ENCODE measurements around the gene MAGEB16.

MAGEB16 gene

GRCh38 chrX:35829501-35829900, 31.4 kb downstream of the MAGEB16 start:
- ATAC-seq = no peak
- TF ChIP-seq CSRNP3 (CRISPR knock-in tag; IDR thresholded peaks at IDR 0.05) = no peak

- no peak for TF ChIP-seq ZNF70 (CRISPR knock-in tag; IDR thresholded peaks at IDR 0.05)
- TF ChIP-seq ISL1 (CRISPR knock-in tag; IDR thresholded peaks at IDR 0.05) = no peak
- TF ChIP-seq OSR1 (CRISPR knock-in tag; IDR thresholded peaks at IDR 0.05) = no peak
- TF ChIP-seq PPARA (CRISPR knock-in tag; IDR thresholded peaks at IDR 0.05; ENCODE audit: borderline replicate concordance) = no peak
- no peak for TF ChIP-seq ZFP30 (CRISPR knock-in tag; IDR thresholded peaks at IDR 0.05)
- no peak for TF ChIP-seq ARNTL (CRISPR knock-in tag; IDR thresholded peaks at IDR 0.05; ENCODE audit: borderline replicate concordance, low read depth)
- TF ChIP-seq ZNF565 (CRISPR knock-in tag; conservative IDR thresholded peaks at IDR 0.05; ENCODE audit: low read depth) = no peak
- TF ChIP-seq ZFP3 (CRISPR knock-in tag; IDR thresholded peaks at IDR 0.05) = no peak
- no peak for TF ChIP-seq CSDC2 (CRISPR knock-in tag; IDR thresholded peaks at IDR 0.05)
- TF ChIP-seq CSRNP3 (CRISPR knock-in tag; IDR thresholded peaks at IDR 0.05) = no peak
- no peak for TF ChIP-seq RARB (CRISPR knock-in tag; IDR thresholded peaks at IDR 0.05)
- TF ChIP-seq TCF4 (CRISPR knock-in tag; IDR thresholded peaks at IDR 0.05; ENCODE audit: borderline replicate concordance) = no peak
- no peak for TF ChIP-seq ESRRG (CRISPR knock-in tag; IDR thresholded peaks at IDR 0.05)
- TF ChIP-seq SNAI2 (CRISPR knock-in tag; IDR thresholded peaks at IDR 0.05) = no peak
- no peak for TF ChIP-seq BACH2 (CRISPR knock-in tag; IDR thresholded peaks at IDR 0.05; ENCODE audit: borderline replicate concordance)
- ATAC-seq = no peak
Observed at GRCh38 chrX:35841872-35842271, 43.7 kb downstream of the MAGEB16 start.

GRCh38 chrX:35842674-35843073, 44.5 kb downstream of the MAGEB16 start:
- TF ChIP-seq CSRNP3 (CRISPR knock-in tag; IDR thresholded peaks at IDR 0.05) = no peak
- no peak for TF ChIP-seq TCF4 (CRISPR knock-in tag; IDR thresholded peaks at IDR 0.05; ENCODE audit: borderline replicate concordance)
- no peak for TF ChIP-seq ZNF565 (CRISPR knock-in tag; conservative IDR thresholded peaks at IDR 0.05; ENCODE audit: low read depth)
- no peak for TF ChIP-seq ISL1 (CRISPR knock-in tag; IDR thresholded peaks at IDR 0.05)
- no peak for TF ChIP-seq CREB5 (CRISPR knock-in tag; IDR thresholded peaks at IDR 0.05; ENCODE audit: low read depth)
- no peak for TF ChIP-seq SNAI2 (CRISPR knock-in tag; IDR thresholded peaks at IDR 0.05)
- no peak for TF ChIP-seq ARNTL (CRISPR knock-in tag; IDR thresholded peaks at IDR 0.05; ENCODE audit: borderline replicate concordance, low read depth)
- no peak for TF ChIP-seq GLIS3 (CRISPR knock-in tag; IDR thresholded peaks at IDR 0.05)
- TF ChIP-seq TOX (CRISPR knock-in tag; IDR thresholded peaks at IDR 0.05; ENCODE audit: borderline replicate concordance) = no peak
- TF ChIP-seq ZFP30 (CRISPR knock-in tag; IDR thresholded peaks at IDR 0.05) = no peak
- TF ChIP-seq ZC3H10 (CRISPR knock-in tag; IDR thresholded peaks at IDR 0.05) = no peak
- TF ChIP-seq CSDC2 (CRISPR knock-in tag; IDR thresholded peaks at IDR 0.05) = no peak
- no peak for TF ChIP-seq ZNF8 (CRISPR knock-in tag; IDR thresholded peaks at IDR 0.05)
- no peak for TF ChIP-seq PPARA (CRISPR knock-in tag; IDR thresholded peaks at IDR 0.05; ENCODE audit: borderline replicate concordance)
- no peak for TF ChIP-seq POU6F1 (CRISPR knock-in tag; IDR thresholded peaks at IDR 0.05; ENCODE audit: borderline replicate concordance, low read depth)
- TF ChIP-seq TSHZ2 (CRISPR knock-in tag; IDR thresholded peaks at IDR 0.05) = no peak
- no peak for TF ChIP-seq ZNF70 (CRISPR knock-in tag; IDR thresholded peaks at IDR 0.05)
- no peak for TF ChIP-seq OSR1 (CRISPR knock-in tag; IDR thresholded peaks at IDR 0.05)
- no peak for ATAC-seq

Data from SK-N-SH treated with all-trans-retinoic acid at 6 μM for 48 hours (cell line).